GM18508 (cell line): ENCODE data around the gene MOV10L1.

Experiments used
- ATAC-seq: cut with Tn5 transposase; IDR thresholded peaks from one replicate; pipeline ENCODE4 v1.9.1; 2021; ENCODE audit warnings: moderate number of reproducible peaks; ENCODE audit not compliant: insufficient read depth, unreplicated experiment

MOV10L1 gene

DNA sequence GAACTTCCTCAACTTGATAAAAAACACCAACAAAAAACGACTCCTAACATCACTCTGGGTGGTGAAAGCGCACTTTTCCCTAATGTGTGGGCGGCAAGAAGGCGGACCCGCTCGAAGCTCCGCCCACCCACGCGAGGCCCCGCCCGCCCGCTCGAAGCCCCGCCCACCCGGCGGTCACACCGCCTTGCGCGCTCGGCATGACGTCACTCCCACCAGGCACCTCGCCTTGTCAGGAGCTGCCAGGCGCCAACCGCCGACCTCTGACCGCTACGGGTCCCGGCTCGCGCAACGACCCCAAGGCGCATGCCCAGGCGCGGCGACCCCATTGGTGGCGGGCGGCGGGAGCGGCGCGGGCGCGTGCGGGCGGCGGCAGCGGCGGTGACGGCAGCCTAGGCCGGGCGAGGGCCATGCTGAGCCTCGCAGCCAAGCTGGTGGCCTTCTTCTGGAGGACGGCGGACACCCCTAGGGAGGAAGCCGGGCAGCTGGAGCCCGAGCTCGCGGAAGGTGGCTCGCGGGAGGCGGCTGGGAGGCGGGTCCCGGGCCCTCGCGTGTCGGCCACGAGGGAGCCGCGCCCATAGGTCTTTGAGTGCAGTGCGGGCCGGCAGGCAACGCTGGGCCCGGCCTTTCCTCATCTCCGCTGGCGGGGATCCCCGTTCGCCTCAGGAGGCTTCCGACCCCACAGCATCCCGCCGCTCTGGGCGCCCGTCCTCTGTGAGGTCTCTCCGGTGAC, at the start of gene MOV10L1:
MOV10L1 (plus strand) TSS at position 325 of the 730 bp plus-strand sequence; CDS start at position 408, 83 bp downstream.
- ATAC-seq: no peak

- no peak for ATAC-seq
Measured at GRCh38 chr22:50040717-50041116, 49.1 kb upstream of the MOV10L1 start.

DNA sequence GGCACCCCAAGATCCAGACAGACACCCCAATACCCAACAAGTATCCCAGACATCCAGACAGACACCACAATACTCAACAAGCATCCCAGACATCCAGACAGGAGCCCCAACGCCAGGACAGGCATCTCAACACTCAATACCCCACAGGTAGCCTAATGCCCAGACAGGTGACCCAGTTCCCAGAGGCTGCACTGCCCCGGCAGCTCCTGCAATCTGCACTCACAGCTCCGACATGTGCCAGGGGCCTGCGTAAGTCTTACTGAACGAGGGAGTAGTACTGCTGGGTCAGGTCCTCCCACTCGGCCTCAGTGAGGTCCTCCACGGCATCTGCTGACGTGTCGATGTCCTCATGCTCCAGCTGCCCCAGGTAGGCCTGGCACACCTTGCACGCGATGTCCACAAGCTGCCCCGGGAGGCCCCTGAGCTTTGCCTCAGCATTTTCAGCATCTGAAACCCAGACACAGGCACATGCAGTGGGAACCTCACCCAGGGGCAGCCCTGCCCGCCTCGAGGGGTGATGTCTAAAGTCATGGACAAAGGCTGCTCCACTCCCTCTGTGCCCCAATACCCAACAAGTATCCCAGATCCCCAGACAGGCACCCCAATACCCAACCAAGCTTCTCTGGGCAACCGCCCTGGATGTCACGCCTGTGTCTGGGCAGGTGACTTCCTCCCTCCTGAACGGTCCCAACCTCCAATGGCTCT, 48.3 kb upstream of the MOV10L1 start:
- ATAC-seq: no peak

- no peak for ATAC-seq
Measured at GRCh38 chr22:50044485-50045118, 45.2 kb upstream of the MOV10L1 start.

DNA sequence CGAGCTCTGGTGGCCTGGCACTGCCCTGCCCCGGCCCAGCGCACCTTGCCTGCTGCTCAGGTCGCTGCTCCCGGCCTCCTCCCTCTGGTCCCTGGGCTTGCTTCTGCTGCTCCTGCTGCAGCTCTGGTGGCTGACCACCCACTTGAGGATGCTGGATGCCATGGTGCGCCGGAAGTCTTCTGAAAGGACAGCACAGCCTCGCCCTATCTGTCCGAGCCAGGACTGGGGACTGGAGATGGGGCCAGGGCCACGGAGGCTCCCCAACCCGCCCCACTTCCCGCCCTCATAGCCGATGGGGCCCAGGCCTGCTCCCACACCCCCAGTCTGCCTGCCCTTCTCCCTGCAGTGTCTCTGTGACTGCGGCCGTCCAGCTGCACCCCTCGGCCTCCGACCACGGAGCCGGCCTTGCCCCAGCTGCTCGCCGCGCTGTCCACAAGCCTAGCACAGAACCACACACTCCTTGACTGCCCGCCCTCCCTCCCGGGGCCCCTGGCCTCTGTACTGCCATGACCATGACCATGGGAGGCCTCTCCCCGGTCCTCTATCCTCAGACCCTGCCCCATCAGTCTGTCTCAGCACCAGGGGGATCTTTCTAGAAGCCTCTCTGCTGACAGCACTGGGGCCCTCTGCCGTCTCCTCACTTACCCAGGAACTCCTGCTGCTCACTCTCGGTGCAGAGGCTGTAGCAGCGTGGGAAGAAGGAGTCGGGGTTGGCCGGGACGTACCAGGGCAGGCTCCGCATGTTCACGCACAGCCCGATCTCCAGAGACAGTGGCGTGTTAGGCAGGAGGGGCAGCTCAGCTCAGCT, 44.4 kb upstream of the MOV10L1 start:
- ATAC-seq: no peak

DNA sequence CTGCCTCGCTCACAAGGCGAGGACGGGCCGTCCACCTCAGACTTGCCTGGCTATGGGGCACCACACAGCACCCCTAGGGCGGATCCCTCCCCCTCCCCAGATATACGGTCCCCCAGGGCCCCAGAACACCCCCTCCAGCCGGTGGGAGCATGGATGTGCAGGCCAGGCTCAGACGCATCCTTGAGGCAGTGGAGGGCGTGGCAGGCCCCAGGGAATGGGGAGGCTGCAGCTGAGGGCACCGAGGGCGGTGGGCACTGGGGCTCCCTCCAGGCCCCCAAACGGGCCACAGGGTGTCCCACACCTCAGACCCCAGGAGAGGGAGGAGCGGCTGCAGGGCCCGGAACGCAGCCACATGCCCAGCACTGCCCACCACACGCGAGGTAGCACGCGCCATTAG, 43.8 kb upstream of the MOV10L1 start:
- ATAC-seq: no peak

GRCh38 chr22:50046481-50047245, 43.1 kb upstream of the MOV10L1 start:
- ATAC-seq: no peak

DNA sequence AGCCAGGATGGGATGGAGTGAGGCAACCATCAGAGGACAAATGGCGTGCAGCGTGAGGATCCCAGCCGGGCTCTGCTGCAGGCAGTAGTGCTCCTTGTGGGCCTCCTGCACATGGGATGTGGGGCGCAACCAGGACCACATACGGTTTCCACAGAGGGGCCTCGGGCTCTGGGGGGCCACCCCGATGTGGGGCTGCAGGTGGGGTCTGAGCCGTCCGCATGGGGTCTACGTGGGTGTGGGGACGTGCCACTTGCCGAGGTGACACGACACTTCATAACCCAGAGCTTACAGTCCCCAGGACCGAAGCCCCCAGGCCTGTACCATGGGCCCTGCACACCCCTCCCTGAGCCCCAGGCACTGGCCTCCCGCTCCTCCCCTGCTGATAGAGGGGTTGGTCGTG, 42.5 kb upstream of the MOV10L1 start:
- no peak for ATAC-seq

DNA sequence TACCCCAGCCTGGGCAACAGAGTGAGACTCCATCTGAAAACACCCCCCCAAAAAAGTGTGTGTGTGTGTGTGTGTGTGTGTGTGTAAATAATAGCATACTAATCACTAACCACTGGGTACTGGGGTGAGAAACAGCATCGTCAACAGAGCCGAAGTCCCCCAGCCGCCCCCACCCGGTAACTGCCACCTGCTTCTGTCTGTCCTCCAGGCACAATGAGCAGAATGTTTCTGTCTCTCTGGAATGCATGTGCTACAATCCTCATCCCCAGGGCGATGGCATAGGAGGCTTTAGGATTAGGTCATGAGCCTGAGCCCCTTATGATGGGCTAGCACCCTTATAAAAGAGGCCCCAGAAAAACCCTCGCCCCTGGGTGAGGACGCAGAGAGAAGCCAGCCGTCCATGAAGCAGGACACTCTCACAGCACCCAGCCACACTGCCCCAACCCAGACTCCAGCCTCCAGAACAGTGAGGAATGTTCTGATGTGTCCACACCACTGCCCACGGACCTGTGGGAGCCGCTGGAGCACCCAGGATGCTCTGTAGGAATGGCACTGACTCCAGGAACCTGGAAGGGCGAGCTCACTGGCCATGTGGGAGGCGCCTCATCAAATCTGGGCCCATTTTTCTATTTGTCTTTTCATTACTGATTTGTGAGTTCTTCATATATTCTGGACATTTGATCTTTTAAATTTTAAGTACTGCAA, 41.6 kb upstream of the MOV10L1 start:
- no peak for ATAC-seq

GRCh38 chr22:50048836-50049235, 41.0 kb upstream of the MOV10L1 start:
- no peak for ATAC-seq

DNA sequence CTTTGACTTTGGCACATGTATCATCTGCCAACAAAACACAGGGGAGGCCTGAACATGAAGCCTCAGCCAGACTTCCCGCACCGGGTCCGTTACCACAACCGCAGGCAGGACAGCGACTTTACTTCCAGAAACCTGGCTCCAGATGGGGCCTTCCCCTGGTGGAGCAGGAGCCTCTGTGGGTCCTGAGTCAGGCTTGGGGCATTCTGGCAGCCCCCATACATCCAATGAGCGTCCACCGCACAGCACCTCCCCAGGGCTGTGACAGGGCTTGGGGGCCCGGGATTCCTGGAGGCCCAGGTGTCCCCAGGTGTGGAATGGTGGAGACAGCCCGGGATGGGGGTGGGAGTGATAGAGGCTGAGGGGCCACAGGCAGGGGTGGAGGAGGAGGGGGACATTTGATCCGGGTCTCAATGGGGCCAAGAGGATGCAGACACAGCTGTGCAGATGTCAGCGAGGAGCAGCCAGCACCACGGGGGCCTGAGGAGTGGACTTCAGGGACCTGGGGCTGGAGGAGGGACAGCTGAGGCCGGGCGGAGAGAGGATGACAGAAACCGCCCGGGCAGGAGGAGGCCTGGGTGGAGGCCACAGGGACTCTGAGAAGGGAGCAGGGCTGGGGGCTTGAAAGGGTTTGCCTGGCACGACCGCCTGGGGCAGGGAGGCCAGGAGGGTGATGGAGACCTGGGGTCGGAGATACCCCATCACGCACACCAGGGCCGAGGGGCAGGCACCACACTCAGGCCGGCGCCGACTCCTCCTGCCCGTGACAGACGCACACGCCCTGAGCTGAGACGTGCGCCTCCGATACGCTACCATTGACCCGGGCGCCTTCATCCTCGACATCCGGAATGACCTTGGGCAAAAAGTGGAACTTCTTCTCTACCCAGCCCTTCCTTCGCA, 40.3 kb upstream of the MOV10L1 start:
- ATAC-seq: no peak

GRCh38 chr22:50051930-50052329, 37.9 kb upstream of the MOV10L1 start:
- ATAC-seq: no peak

- no peak for ATAC-seq
Measured at GRCh38 chr22:50053861-50054260, 35.9 kb upstream of the MOV10L1 start.

DNA sequence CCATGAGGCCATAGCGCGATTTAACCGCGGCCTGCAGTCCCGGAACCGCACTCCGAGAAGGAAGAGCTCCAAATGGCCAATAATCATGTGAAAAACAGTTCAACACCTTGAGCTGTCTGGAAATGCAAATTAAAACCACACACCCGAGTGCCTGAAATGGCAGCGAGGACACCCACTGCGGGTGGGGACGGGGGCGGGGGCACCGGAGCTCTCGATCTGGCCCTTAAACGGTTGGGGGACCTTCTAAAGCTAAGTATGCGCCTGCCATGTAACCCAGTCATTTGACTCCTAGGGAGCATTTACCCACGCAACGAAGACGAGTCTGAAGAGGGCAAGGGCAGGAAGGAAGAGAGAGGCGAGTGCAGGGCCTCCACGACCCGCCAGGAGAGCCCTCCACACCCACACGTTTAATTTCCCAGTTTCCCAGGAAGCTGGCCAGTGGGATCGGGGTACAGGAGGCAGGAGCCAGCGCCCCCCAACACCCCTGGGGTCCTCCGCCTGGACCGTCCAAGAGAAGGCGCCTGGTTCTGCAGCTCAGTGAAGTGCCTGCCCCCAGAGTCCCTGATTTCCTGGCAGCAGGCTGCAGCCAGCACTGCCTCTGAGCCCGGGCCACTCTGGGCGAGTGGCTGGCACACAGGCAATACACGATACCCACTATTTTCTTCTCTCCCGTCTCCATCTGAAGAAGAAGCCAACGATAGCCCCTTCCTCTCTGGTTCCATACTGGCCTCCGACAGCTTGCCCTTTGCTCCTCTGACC, 33.4 kb upstream of the MOV10L1 start:
- no peak for ATAC-seq

DNA sequence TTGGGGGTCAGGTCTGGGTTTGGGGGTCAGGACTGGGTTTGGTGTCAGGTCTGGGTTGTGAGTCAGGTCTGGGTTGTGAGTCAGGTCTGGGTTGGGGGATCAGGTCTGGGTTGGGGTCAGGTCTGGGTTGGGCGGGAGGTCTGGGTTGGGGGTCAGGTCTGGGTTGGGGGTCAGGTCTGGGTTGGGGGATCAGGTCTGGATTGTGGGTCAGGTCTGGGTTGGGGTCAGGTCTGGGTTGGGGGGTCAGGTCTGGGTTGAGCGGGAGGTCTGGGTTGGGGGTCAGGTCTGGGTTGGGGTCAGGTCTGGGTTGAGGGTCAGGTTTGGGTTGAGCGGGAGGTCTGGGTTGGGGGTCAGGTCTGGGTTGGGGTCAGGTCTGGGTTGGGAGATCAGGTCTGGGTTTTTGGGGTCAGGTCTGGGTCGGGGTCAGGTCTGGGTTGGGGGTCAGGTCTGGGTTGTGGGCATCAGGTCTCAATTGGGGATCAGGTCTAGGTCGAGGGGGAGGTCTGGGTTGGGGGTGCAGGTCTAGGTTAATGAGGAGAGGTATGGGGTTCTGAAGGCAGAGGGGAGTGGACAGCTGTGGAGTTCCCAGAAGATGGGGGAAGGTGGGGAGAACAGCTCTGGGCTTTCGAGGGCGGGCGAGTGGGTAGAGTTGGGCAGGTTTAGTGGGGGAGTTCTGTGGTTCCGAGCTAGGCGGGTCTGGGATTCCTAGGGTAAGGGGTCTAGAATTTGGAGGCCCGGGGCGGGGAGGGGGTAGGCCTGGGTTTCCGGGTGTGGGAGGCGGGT, 32.3 kb upstream of the MOV10L1 start:
- ATAC-seq: no peak

GRCh38 chr22:50058061-50058905, 31.5 kb upstream of the MOV10L1 start, which contains the start of gene TTLL8:
TTLL8 (minus strand) TSS chr22:50058298.
- no peak for ATAC-seq
